RWPE2 (cell line): ENCODE results near the gene MAP2K7.

Experiments
- ATAC-seq: fragments of 200-7000 bp; cut with Tn5 transposase; 3 replicates; pipeline ENCODE4 v1.9.1; 2021; ENCODE audit warnings: low read depth
- DNase-seq: peaks from one replicate; pipeline ENCODE4 v3.0.0-alpha.2; 2020; ENCODE audit warnings: low spot score
- H3K27ac ChIP-seq: fragments of 450-650 bp; 2 replicates; pipeline ENCODE4 v1.5.1; 2017; ENCODE audit warnings: mild to moderate bottlenecking; ENCODE audit not compliant: poor library complexity, severe bottlenecking
- H3K27me3 ChIP-seq: fragments of 250-450 bp; sonication (Bioruptor Pico); 2 replicates; pipeline ENCODE4 v1.5.1; 2021; ENCODE audit warnings: mild to moderate bottlenecking, moderate library complexity; ENCODE audit not compliant: insufficient read depth, poor library complexity, severe bottlenecking
- H3K36me3 ChIP-seq: fragments of 250-450 bp; sonication (Bioruptor Pico); 2 replicates; pipeline ENCODE4 v1.5.1; 2020; ENCODE audit warnings: low read depth, mild to moderate bottlenecking, moderate library complexity
- H3K4me1 ChIP-seq: fragments of 250-450 bp; sonication (Bioruptor Pico); 2 replicates; pipeline ENCODE4 v1.5.1; 2021; ENCODE audit warnings: mild to moderate bottlenecking, moderate library complexity; ENCODE audit not compliant: insufficient read depth, poor library complexity, severe bottlenecking
- H3K4me3 ChIP-seq: fragments of 250-450 bp; sonication (Bioruptor Pico); 2 replicates; pipeline ENCODE4 v1.5.1; 2021; ENCODE audit warnings: mild to moderate bottlenecking, moderate library complexity; ENCODE audit not compliant: severe bottlenecking
- H3K9me3 ChIP-seq: fragments of 250-450 bp; sonication (Bioruptor Pico); 2 replicates; pipeline ENCODE4 v1.5.1; 2021; ENCODE audit warnings: mild to moderate bottlenecking, moderate library complexity; ENCODE audit not compliant: severe bottlenecking
- TF ChIP-seq, protein P1 (sequence below): fragments of 450-650 bp; IDR thresholded peaks from one replicate; pipeline ENCODE4 v1.5.1; 2017; ENCODE audit warnings: mild to moderate bottlenecking, moderate library complexity; ENCODE audit not compliant: poor library complexity, severe bottlenecking

Gene MAP2K7

GRCh38 chr19:7909471-7910067 lies 5.9 kb downstream of the MAP2K7 start:
- Histone ChIP-seq H3K9me3 (no peaks in the 10 kb centered on the region), H3K27ac (no peak overlapping the region), H3K27me3 (no peaks in the 10 kb centered on the region), H3K4me3 (no peak overlapping the region), H3K36me3 (peaks cover 33% of the 10 kb centered on the region), H3K4me1 (peaks cover 5% of the 10 kb centered on the region)
- no peak for DNase-seq
- TF ChIP-seq, protein P1, sequence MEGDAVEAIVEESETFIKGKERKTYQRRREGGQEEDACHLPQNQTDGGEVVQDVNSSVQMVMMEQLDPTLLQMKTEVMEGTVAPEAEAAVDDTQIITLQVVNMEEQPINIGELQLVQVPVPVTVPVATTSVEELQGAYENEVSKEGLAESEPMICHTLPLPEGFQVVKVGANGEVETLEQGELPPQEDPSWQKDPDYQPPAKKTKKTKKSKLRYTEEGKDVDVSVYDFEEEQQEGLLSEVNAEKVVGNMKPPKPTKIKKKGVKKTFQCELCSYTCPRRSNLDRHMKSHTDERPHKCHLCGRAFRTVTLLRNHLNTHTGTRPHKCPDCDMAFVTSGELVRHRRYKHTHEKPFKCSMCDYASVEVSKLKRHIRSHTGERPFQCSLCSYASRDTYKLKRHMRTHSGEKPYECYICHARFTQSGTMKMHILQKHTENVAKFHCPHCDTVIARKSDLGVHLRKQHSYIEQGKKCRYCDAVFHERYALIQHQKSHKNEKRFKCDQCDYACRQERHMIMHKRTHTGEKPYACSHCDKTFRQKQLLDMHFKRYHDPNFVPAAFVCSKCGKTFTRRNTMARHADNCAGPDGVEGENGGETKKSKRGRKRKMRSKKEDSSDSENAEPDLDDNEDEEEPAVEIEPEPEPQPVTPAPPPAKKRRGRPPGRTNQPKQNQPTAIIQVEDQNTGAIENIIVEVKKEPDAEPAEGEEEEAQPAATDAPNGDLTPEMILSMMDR = no peak
- ATAC-seq = no peak

DNA sequence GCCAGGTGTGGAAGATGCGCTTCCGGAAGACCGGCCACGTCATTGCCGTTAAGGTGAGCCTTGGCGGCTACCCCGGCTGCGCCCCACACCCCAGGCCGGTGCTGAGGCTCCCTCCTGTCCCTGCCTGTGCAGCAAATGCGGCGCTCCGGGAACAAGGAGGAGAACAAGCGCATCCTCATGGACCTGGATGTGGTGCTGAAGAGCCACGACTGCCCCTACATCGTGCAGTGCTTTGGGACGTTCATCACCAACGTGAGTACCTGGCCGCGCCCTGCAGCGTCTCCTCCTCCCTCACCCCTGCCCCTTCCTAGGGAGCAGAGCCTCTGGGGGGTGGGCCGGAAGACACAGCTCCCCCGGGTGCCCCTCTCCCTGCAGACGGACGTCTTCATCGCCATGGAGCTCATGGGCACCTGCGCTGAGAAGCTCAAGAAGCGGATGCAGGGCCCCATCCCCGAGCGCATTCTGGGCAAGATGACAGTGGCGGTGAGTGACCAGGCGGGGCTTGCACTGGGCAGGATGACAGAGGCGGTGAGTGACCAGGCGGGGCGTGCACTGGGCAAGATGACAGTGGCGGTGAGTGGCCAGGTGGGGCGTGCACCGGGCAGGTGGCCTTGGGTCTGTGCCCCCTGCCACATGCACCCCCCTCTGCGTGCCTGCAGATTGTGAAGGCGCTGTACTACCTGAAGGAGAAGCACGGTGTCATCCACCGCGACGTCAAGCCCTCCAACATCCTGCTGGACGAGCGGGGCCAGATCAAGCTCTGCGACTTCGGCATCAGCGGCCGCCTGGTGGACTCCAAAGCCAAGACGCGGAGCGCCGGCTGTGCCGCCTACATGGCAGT lies 6.9 kb downstream of the MAP2K7 start:
- peaks cover 2% of the 10 kb centered on the region for H3K27me3 ChIP-seq
- H3K4me1 ChIP-seq = no peaks in the 10 kb centered on the region

GRCh38 chr19:7911508-7912143 lies 7.9 kb downstream of the MAP2K7 start:
- ATAC-seq (no peak), DNase-seq (no peak)
- Histone ChIP-seq H3K27me3 (peaks cover 7% of the 10 kb centered on the region), H3K4me3 (no peak overlapping the region), H3K4me1 (no peaks in the 10 kb centered on the region), H3K9me3 (no peaks in the 10 kb centered on the region), H3K36me3 (peaks cover 16% of the 10 kb centered on the region), H3K27ac (no peak overlapping the region)
- TF ChIP-seq, protein P1 = no peak

More for the DNA sequence above, 6.9 kb downstream of the MAP2K7 start:
- TF ChIP-seq, protein P1 = no peak
- Histone ChIP-seq H3K36me3 (peaks cover 27% of the 10 kb centered on the region), H3K27ac (no peak overlapping the region), H3K4me3 (no peak overlapping the region), H3K9me3 (no peaks in the 10 kb centered on the region)
- DNase-seq (no peak), ATAC-seq (no peak)

GRCh38 chr19:7912144-7912696 lies 8.5 kb downstream of the MAP2K7 start:
- ATAC-seq = no peak
- no peak for DNase-seq

More at GRCh38 chr19:7912144-7912696, 8.5 kb downstream of the MAP2K7 start:
- Histone ChIP-seq H3K4me3 (no peak overlapping the region), H3K27me3 (peaks cover 7% of the 10 kb centered on the region), H3K4me1 (no peaks in the 10 kb centered on the region), H3K27ac (no peak overlapping the region), H3K36me3 (peaks cover 16% of the 10 kb centered on the region), H3K9me3 (no peaks in the 10 kb centered on the region)
- TF ChIP-seq, protein P1 = no peak
